SU-DHL-6 (cell line): ENCODE results near the gene C1orf232.
A peak's percentile ranks its signal among the peaks of the same experiment; 100 is the strongest.

Experiments
- H2AFZ ChIP-seq: fragments of 200-600 bp; sonication (generic); 2 replicates; pipeline ENCODE4 v1.6.1; 2014; ENCODE audit warnings: low read depth, mild to moderate bottlenecking, moderate library complexity, mixed read lengths, antibody characterized with exemption, low read length; ENCODE audit not compliant: severe bottlenecking
- H3F3A ChIP-seq: fragments of 200-600 bp; shearing (Covaris generic); 2 replicates; pipeline ENCODE4 v1.6.0; 2016; ENCODE audit warnings: antibody characterized with exemption, mild to moderate bottlenecking; ENCODE audit not compliant: insufficient read depth
- H3K27ac ChIP-seq: fragments of 200-600 bp; sonication (generic); 2 replicates; pipeline ENCODE4 v1.5.1; 2016; ENCODE audit warnings: low read depth, mild to moderate bottlenecking, low read length, moderate library complexity, mixed read lengths
- H3K27me3 ChIP-seq: fragments of 200-600 bp; sonication (generic), shearing (Covaris generic); 2 replicates; pipeline ENCODE4 v1.6.0; 2014; ENCODE audit warnings: mild to moderate bottlenecking, low read length
- H3K36me3 ChIP-seq: fragments of 200-600 bp; sonication (generic); 2 replicates; pipeline ENCODE4 v1.6.1; 2014; ENCODE audit warnings: mild to moderate bottlenecking, low read length, mixed read lengths
- H3K4me2 ChIP-seq: fragments of 300-600, 200-600 bp; shearing (Covaris generic), sonication (generic); 2 replicates; pipeline ENCODE4 v1.6.0; 2014; ENCODE audit warnings: low read length, low read depth, mild to moderate bottlenecking; ENCODE audit not compliant: poor library complexity, severe bottlenecking
- H3K4me3 ChIP-seq: fragments of 200-600 bp; sonication (generic); 2 replicates; pipeline ENCODE4 v1.5.1; 2014; ENCODE audit warnings: antibody characterized with exemption, low read length, mild to moderate bottlenecking, mixed read lengths; ENCODE audit not compliant: insufficient read depth, poor library complexity, severe bottlenecking
- H3K79me2 ChIP-seq: fragments of 200-600 bp; sonication (generic); 2 replicates; pipeline ENCODE4 v1.6.1; 2014; ENCODE audit warnings: mild to moderate bottlenecking, low read length, moderate library complexity; ENCODE audit not compliant: insufficient read depth
- H3K9ac ChIP-seq: fragments of 200-600 bp; sonication (generic); 2 replicates; pipeline ENCODE4 v1.7.0; 2014; ENCODE audit warnings: mild to moderate bottlenecking, low read length
- H3K9me2 ChIP-seq: fragments of 200-600 bp; sonication (generic); replicated peaks from 2 replicates; pipeline ENCODE4 v1.6.1; 2014; ENCODE audit warnings: low read length; ENCODE audit not compliant: insufficient read depth
- H3K9me3 ChIP-seq: fragments of 200-600 bp; sonication (generic); 2 replicates; pipeline ENCODE4 v1.6.1; 2014; ENCODE audit warnings: low read length, mixed read lengths; ENCODE audit not compliant: insufficient read depth
- H4K20me1 ChIP-seq: fragments of 200-600 bp; sonication (generic); 2 replicates; pipeline ENCODE4 v1.6.1; 2014; ENCODE audit warnings: low read depth, mild to moderate bottlenecking, antibody characterized with exemption, low read length, moderate library complexity, mixed read lengths
- CTCF ChIP-seq: fragments of 200-600 bp; sonication (generic); IDR thresholded peaks from one replicate; pipeline ENCODE4 v1.5.1; 2017; ENCODE audit warnings: antibody characterized with exemption, mild to moderate bottlenecking, low read length, moderate library complexity; ENCODE audit not compliant: insufficient read depth, poor library complexity, severe bottlenecking
- EZH2phosphoT487 ChIP-seq: fragments of 200-600 bp; sonication (generic), shearing (Covaris generic); conservative IDR thresholded peaks from 2 replicates; pipeline ENCODE4 v1.6.1; 2018; ENCODE audit warnings: mild to moderate bottlenecking, antibody characterized with exemption, low read length, moderate library complexity, mixed read lengths

C1orf232 gene

DNA sequence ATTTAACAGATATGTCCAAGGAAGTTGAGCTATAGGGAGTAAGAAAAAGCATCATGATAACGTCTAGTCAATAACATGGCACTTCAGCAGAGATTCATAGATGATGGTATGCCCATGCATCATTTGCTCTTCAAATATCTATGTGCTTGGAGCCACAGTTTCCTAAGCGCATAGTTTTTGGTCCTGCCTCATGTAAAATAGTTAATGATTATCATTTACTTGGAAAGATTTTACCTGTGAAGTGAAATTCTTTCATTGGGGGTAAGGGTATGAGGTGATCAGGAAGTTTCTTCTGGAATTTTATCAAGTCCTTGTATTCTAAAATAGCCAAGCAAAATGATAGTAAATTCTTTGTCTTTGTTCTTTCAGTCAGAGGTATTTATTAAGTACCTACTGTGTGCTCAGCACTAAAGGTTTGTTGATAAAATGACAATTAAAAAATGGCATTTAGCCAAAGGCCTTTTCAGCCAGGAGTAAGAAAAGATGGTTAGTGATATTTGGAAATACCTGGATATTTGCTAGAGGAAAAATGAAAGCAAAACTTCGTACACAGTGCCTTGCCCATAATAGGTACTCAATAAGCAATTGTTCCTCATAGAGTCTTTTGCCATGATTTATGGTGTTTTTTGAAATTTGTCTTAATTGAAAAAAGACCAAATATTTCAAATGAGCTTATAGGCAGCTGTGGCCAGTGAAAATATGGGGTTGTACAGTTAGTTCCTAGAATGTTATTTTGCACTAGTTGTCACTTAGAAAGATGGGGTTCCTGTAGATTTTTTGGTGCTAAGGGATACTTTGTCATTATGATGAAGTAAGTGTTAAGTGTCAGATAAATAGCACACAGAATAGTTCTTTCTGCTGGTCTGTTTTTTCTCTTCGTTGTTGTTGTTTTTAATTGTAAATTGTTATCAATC is 44.1 kb downstream of the C1orf232 start:
- TF ChIP-seq EZH2phosphoT487 (no peak), CTCF (no peak)
- Histone ChIP-seq H3K4me2 (no peak overlapping the region), H3K9me2 (no peaks in the 10 kb centered on the region), H4K20me1 (no peaks in the 10 kb centered on the region), H3K9me3 (no peaks in the 10 kb centered on the region), H3K27me3 (no peaks in the 10 kb centered on the region), H3F3A (peaks cover 14% of the 10 kb centered on the region), H3K4me3 (no peak overlapping the region), H2AFZ (no peak overlapping the region), H3K9ac (no peak overlapping the region), H3K27ac (peak overlapping the region; percentile 76; the same call in 1 of the 2 replicates), H3K36me3 (peaks cover 28% of the 10 kb centered on the region), H3K79me2 (no peaks in the 10 kb centered on the region)

- H3K27me3 ChIP-seq, result no peaks in the 10 kb centered on the region
- H3K9me3 ChIP-seq, result no peaks in the 10 kb centered on the region
- no peak overlapping the region for H3K4me2 ChIP-seq
- H4K20me1 ChIP-seq, result no peaks in the 10 kb centered on the region
- H3K27ac ChIP-seq, result no peak overlapping the region
- TF ChIP-seq EZH2phosphoT487 (no peak), CTCF (no peak)
- H2AFZ ChIP-seq, result no peak overlapping the region
- no peak overlapping the region for H3K9ac ChIP-seq
- no peaks in the 10 kb centered on the region for H3K9me2 ChIP-seq
- peaks cover 14% of the 10 kb centered on the region for H3F3A ChIP-seq
- H3K4me3 ChIP-seq, result no peak overlapping the region
- peaks cover 32% of the 10 kb centered on the region for H3K36me3 ChIP-seq
- no peaks in the 10 kb centered on the region for H3K79me2 ChIP-seq
Observed at GRCh38 chr1:26122988-26123973, 45.5 kb downstream of the C1orf232 start.

GRCh38 chr1:26121854-26122773 is 46.6 kb downstream of the C1orf232 start:
- Histone ChIP-seq H4K20me1 (no peaks in the 10 kb centered on the region), H3K36me3 (peaks cover 33% of the 10 kb centered on the region), H3K4me2 (no peak overlapping the region), H3K79me2 (no peaks in the 10 kb centered on the region), H2AFZ (no peak overlapping the region), H3K9me3 (no peaks in the 10 kb centered on the region), H3K4me3 (no peak overlapping the region), H3K27me3 (no peaks in the 10 kb centered on the region), H3K9me2 (no peaks in the 10 kb centered on the region), H3F3A (peaks cover 14% of the 10 kb centered on the region), H3K27ac (no peak overlapping the region), H3K9ac (no peak overlapping the region)
- TF ChIP-seq CTCF, result no peak
- TF ChIP-seq EZH2phosphoT487, result no peak
